Glomerular visceral epithelial cell (primary cell): ENCODE measurements around the gene ZBTB46.

Experiments
- DNase-seq: peaks from one replicate; pipeline ENCODE4 v3.0.0-alpha.2; 2016; ENCODE audit errors: extremely low spot score

The ZBTB46 gene

DNA sequence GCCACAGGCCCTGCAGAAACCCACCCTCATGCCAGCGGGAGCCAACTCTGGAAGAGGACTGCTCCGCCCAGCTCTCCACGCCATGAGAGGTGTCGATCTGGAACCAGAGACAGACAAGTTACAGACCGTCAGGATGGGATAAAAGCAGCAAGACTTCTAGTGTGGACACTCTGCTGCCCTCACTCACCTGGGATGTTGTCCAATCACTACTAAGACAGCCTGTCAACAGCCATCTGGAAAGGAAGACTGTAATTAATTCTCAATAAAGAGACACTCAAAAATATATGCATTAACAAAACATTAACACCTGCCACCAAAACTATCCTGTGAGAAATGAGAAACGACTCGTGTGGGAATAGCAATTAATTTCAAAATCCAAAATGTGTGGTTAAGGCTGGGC, 63.2 kb downstream of the ZBTB46 start:
- DNase-seq, result no peak

DNA sequence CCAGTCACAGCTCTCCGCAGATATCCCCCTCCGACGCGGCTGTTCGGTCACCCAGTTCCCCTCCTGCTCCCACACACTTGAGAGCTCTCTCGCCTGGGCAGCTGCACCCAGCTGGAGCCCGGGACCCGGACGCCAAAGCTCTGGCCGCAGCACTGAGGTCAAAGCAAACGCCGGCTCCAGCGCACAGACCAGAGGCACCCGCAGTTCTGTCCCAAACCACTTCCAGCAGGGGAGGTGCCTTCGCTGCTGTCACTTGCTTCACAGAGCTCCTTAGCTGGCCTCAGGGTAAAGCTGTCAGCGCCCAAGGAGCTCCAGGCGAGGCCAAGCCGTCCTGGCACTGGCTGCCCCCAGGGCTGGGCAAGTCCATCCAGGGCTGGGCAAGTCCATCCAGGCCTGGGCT, 63.6 kb downstream of the ZBTB46 start:
- DNase-seq, result no peak

DNA sequence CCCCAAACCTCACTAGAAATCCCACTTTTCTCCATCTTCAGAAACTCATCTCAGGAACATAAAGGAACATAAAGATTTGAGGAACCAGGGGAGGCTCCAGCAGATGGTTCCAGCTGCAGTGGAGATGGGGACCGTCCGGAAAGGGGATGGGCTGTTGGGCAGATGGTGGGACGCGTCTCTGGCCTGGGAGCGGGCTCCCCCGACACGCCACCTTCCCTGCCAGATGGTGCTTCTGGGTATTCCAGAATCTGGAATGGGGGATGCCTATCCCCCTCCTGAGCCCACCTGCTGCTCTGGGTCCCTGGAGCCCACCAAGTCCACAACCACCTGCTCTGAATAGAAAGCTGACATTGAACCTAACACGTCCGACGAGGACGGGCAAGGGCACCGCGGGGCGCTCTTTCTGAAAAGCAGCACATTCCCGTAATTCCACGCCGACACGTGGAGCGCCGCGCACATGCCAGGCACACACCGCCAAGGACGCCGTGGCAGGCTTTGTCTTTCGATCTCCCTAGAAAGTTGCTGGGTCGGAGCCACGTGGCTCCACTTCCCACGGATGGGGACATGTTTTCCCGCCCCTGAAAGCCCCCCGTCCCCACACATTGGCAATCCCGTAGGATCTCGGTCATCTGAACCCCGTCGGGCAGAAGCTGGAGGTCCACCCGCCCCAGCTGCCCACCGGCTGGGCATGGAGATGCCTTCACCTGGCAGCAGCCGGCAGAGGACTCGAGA, 64.2 kb downstream of the ZBTB46 start:
- no peak for DNase-seq

DNA sequence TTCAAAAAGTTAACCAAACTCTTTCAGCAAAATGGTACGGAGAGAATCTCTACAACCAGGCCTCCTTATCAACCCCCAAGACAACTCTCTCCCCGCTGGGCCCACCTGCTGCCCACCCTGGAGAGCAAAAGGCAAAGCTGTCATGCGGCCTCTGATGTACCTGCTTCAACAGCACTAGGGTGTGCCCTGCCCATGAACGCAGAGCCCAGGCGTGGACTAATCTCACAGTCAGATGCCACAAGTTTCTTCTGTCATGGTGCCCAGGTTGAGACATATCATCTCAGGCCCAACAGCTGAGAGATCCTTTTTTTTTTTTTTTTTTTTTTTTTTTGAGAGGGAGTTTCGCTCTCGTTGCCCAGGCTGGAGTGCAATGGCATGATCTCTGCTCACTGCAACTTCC, 65.2 kb downstream of the ZBTB46 start:
- DNase-seq, result no peak

DNA sequence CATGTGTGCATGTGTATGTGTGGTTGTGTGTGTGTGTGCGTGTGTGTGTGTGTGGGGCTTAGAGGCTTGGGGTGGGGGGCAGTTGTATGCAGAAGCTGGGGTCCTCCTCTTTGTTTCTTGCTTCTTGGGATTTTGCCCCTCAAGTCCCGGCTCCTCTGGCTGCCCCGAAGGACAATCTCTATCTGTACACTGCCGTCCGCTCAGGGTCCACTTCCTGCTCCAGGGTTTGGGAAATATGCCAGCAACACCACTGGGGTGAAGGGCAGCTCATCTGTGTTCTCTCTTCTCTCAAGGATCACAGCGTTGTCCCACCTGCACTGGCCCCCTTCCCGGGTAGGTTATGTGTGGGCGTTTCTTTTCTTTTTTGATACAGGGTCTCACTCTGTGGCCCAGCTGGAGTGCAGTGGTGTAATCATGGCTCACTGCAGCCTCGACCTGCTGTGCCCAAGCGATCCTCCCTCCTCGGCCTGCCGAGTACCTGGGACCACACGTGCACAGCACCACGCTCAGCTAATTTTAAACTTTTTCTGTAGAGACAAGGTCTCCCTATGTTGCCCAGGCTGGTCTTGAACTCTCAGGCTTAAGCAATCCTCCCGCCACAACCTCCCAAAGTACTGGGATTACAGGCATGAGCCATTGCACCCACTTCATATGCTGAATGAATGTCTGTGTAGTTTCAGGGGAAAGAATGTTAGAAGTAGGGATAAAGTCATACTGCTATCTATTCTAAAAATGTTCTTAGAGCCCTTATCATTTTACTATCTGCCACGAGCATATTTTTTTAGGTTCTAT, 65.8 kb downstream of the ZBTB46 start:
- no peak for DNase-seq

DNA sequence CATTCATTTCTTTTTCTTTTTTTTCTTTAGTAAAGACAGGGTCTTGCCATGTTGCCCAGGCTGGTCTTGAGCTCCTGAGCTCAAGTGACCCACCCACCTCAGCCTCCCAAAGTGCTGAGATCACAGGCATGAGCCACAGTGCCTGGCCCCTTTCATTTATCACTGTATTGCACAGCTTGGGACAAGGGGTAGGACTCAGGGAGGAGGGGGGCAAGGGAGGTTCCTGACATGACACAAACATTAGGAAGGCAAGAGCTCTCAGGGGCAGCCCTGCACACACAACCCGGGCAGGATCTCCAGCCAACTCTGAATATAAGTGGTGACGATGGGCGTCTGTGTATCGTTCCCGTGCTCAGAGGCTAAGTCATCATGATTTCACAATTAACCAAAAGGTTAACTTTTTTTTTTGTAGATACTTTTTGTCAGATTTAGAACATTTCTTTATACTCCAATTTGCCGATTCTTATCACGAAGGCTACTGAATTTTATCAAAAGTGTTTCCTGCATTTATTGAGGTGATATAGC, 71.6 kb downstream of the ZBTB46 start:
- DNase-seq, result no peak

DNA sequence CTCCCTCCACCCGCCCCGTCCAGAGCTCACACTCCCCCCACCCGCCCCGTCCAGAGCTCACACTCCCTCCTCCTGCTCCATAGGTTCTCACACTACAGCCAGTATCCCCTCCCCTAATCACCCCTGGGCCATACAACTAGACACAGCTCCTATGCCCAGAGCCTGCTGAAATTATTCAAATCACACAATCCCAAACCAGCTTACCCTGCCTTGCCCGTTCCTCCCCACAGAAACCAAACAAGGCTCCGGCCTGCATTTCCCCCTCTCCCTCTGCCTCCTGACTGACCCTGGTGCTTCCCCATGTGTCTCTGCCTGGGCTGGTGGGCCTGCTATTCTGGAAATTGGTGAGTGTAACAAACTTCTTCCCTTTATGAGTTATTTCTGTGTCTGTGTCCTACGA, 72.9 kb downstream of the ZBTB46 start:
- DNase-seq, result no peak

DNA sequence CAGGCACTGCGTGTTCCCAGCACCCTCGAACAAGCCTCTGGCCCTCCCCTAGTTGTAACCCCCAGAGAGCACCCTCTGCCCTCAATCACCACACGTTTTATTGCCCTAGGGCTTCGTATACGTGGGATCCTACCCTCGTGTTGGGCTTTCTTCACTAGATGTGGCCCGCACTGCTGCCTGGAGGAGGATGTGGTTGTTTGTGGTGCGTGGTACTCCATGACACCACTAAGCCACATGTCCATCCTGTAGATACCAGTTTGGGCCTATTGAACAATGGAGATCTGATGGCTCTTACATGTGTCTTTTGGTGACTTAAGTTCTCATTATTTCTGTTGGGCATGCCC, 74.4 kb downstream of the ZBTB46 start:
- no peak for DNase-seq

DNA sequence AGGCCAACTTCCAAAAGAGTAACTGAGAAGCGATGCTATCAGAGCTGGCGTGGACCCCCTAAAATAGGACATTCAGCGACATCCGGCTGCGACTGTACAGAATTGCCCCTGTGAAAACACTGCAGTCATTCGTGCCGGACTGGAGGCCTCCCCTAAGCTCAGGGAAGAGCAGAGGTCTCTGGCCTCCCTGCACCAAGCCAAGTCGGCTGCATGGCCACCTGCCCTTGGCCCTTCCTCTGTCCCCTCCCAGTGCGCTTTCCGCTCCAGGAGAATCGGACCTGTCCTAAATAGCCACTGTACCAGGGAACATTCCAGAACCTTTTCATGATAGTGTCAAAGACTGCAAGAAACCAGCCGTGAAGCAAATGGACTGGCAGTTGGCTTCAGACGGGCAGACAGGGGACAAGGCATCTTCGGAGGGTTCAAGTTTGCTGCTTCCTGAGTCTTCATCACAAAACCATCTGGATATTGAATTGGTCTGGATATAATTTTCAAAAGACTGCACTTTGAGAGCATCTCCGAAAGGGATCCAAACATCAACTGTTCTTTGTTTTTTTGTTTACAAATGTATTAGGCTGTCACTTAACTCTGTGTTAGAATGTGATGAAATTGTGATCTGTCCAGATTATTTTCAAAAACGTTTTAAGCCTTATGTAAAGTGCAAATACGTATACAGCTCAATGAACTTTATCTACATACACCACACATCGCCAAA, 75.0 kb downstream of the ZBTB46 start:
- no peak for DNase-seq

DNA sequence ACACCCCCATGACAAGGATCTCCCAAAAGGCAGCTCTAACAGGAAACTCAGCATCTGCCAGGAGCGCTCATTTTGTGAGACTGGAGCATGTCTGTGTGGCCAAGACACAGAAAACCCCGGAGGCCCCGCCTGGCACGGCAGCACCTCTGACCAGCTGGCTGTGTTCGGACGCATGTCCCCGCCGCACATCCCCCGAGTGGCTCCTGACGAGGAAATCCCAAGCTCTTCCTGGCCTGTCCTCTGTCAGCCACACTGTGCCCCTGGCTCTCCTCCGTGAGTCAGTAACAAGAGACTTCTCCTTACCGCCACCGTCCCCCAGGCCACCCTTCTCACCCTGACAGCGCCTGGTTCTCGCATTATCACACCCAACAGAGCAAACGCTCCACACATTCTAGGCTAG, 77.1 kb downstream of the ZBTB46 start:
- no peak for DNase-seq

DNA sequence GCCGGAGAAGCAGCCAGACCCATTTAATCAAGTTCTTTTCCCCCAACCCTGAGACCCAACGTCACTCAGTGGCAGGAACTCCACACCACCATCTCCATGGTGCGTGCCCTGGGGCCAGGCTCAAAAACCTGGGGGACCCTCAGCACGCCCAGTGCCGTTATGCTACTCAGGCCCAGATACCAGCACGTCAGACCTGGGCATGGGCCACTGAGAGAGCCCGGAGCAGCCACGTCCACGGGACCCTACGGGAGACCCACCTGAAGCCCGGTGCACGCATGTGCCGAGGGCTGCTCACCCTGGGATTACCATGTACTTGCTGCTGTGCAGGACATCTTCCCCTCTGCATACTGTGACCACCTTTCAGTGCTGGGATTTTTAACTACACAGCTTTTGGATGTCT, 77.7 kb downstream of the ZBTB46 start:
- DNase-seq, result no peak

DNA sequence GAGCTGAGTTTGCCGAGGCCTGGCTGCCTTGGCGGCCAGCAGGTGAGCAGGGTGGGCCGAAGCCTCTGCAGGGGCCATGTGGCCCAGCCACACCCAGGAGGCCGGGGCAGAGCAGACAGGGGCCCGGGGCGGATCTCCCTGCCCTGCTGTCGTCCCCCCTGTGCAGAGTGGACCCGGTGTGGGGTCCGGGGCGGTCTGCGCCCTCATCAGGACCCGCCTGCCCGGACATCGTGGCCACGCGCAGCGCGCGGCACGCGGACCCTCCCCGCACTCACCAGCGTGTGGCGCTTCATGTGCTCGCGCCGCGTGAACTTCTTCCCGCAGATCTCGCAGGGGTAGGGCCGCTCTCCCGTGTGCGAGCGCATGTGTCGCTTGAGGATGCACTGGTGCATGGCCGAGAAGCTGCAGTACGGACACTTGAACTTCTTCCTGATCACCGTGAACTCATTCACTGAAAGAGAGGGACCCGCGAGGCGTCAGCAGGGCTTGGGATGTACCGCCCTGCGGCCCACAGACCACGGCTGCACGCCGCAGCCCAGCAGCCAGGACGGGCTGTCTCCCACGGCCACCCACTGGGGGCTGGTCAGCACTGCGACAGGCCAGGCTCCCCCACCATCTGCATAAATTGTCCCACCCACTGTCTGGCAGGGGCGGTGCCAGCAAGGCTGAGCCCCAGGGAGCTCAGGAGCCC, 78.5 kb downstream of the ZBTB46 start:
- no peak for DNase-seq

DNA sequence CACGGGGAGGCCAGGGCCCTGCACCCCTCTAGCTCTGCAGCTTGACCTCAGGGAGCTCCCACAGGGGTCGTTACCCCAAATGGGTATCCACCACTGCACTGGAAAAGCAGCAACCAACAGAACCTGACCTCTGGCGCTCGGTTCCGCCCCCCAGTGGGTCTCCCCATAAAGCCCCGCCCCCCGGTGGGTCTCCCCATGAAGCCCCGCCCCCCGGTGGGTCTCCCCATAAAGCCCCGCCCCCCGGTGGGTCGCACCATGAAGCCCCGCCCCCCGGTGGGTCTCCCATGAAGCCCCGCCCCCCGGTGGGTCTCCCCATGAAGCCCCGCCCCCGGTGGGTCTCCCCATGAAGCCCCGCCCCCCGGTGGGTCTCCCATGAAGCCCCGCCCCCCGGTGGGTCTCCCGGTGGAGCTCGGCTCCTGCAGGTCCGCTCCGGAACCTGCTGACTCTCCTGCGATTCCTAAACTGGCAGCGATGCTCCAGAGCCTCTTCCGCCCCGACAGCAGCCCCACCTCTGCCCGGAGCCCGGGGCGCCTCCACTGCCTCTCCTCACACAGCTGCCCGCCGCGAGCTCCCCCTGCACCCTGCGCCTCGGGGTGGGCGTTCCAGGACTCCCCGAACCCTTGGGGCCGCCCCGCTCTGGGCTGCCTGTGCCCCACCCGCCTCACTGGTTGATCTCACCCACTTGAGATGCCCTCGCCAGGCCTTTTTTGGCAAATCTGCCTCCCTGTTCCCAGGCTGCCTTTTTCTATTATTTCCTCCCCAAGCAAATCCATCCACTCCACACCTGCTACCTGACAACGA, 79.4 kb downstream of the ZBTB46 start:
- no peak for DNase-seq

DNA sequence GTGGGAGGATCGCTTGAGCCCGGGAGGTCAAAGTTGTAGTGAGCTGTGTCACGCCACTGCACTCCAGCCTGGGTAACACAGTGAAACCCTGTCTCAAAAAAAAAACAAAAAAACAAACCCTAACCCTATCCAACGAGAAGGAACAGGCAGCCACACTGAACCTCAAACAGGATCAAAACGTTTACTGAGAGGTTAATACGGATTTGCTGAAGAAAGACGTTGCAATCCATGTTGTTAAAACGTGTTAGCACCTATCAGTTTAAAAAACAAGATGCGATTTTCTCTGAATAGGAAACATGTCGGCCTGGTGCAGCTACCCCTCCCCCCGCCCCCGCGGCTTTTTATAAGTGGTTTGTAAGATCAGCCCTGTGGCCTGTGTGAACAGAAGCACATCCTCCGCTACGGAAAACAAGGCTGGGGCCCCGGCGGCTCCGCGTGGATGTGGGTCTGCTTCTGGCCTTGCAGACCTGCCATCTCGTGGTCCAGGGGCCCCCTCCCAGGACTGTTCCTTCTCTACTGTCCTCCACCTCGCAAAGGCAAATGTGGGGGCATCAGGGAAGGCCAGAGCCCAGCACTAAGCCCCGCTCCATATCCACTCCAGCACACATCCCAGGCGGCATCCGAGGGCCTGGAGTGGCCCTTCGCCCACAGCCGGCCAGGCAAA, 80.1 kb downstream of the ZBTB46 start:
- no peak for DNase-seq

DNA sequence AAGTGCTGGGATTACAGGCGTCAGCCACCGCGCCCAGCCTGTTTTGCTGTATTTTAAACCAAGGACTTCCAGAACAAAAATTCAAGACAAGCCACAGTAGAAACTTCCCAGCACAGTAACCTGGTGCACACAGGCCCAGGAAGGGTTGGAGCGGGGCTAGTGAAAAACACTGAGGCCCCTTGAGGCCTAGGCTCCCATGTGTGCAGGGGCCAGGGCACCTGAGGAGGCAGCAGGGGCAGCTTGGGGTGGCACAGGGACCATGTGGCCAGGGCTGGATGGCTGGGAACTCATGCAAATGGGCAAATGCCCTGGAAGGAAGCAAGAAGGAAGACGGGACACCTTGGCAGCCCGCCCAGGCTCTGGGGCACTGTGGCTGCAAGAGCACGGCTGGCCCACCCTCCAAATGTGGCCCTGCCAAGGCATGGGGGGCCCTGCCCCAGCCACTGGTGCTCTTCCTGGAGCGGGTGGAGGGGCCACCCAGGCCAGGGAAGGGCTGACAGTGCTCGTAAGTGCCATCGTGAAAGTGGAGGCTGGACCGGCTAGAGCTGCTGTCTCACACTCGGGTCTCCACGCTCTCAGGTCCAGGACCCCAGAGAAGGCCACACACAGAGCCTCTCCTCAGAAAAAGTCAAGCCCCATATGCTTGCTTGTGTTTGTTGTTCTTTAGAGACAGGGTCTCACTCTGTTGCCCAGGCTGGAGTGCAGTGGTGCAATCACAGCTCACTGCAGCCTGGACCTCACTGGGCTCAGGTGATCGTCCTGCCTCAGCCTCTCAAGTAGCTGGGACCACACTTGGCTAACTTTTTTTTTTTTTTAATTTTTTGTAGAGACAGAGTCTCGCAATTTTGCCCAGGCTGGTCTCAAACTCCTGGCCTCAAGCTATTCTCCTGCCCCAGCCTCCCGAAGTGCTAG, 81.2 kb downstream of the ZBTB46 start:
- no peak for DNase-seq

DNA sequence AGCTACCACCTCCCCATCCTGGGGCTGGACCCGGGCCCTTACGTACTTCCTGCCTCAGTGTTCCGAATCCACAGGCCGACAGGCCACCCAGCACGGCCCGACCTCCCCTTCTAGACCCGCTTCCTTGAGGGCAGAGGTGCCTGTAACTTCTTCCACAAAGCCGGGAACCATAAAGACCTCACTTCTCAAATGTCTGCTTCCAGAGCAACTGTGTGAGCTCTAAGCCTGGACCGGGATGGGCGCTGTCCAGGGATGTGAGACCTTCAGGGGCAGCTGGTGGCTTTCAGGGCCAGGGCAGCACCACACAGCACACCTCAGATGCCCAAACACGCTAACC, 82.2 kb downstream of the ZBTB46 start:
- no peak for DNase-seq

DNA sequence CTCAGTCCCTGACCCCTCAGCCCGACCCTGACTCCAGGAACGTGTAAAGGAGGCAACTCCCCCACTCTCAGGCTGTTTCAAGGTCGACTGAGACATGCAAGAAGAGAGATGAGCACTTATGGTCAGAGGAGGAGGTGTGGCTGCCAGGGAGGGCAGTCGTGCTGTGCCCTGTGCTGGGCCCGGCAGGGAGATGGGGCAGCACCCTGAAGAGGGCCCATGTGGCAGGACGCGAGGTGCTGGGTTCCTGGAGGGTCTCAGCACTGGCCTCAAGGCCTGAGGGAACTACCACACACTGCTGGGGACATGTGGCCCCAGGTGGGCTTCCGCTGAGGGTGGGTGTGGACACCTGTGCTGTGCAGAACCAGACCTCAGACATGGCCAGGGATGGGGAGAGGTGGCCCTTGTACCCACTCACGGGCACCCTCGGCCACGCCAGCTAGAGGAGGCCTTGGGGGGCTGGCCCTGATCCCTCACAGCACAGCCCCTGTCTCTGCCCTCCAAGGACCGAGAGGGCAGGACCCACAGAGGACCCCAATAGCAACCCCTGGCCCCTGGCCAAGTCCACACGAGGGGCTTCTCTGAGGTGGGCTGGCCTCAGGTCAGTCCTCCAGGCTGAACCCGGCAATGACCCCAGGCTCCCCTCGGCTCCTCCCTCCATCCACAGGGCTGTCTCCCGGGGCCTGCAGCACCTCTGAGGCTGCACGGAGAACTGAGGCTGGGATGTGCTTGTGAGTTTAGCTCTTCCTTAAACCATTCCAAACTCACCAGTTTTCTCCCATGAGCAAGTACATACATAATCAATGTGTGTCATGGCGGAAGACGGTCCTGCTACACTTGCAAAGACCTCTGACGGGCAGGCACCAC, 82.8 kb downstream of the ZBTB46 start:
- DNase-seq, result no peak

DNA sequence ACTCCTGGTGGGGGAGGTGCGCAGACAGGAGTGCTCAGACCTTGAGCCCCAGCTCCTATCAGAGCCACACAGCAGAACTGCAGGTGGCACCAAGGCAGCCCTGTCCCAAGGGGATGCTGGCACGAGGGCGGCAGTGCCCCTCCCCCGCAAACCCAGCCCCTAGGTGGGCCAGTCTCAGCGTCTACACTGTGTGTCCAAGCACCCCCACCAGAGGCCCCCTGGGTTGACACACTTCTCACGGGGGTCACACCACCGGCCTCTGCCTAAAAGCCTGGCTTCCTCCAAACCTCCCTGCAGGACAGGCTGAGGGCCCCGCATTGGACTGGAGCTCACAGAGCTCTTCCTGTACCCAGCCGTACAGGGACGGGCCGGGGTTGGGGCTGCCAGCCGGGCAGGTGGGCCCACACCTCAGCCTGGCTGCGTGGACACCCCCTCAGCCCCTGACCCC, 83.4 kb downstream of the ZBTB46 start:
- DNase-seq, result no peak
